Liver (tissue), 3 donors: ENCODE data around the gene DIRAS2.
A peak's percentile ranks its signal among the peaks of the same experiment; 100 is the strongest.

Experiments
- FOXA1 ChIP-seq: IDR thresholded peaks from 2 replicates; pipeline ENCODE4 v1.6.1; 2016; ENCODE audit warnings: antibody characterized with exemption
- RAD21 ChIP-seq, 2 donors: IDR thresholded peaks; 2 replicates each; pipeline ENCODE4 v1.6.1; 2016; ENCODE audit warnings: antibody characterized with exemption in 2 of 2, mild to moderate bottlenecking in 2 of 2
- SP1 ChIP-seq: IDR thresholded peaks from 2 replicates; pipeline ENCODE4 v1.6.1; 2018; ENCODE audit warnings: antibody characterized with exemption, mild to moderate bottlenecking
- TAF1 ChIP-seq: conservative IDR thresholded peaks from 2 replicates; pipeline ENCODE4 v1.6.1; 2016; ENCODE audit warnings: antibody characterized with exemption, mild to moderate bottlenecking
- YY1 ChIP-seq: IDR thresholded peaks from 2 replicates; pipeline ENCODE4 v1.6.1; 2016; ENCODE audit warnings: antibody characterized with exemption, mild to moderate bottlenecking
- TF ChIP-seq, protein P1 (sequence below): IDR thresholded peaks from 2 replicates; pipeline ENCODE4 v1.6.1; 2016; ENCODE audit warnings: antibody characterized with exemption
- TF ChIP-seq, protein P2 (sequence below): fragments of 150-350 bp; IDR thresholded peaks from 2 replicates; pipeline ENCODE4 v1.5.1; 2017; ENCODE audit warnings: improper control_type of control experiment, low read depth, low read length; ENCODE audit not compliant: missing input control
- donor health status: healthy.
- donor health status: healthy.

DNA sequence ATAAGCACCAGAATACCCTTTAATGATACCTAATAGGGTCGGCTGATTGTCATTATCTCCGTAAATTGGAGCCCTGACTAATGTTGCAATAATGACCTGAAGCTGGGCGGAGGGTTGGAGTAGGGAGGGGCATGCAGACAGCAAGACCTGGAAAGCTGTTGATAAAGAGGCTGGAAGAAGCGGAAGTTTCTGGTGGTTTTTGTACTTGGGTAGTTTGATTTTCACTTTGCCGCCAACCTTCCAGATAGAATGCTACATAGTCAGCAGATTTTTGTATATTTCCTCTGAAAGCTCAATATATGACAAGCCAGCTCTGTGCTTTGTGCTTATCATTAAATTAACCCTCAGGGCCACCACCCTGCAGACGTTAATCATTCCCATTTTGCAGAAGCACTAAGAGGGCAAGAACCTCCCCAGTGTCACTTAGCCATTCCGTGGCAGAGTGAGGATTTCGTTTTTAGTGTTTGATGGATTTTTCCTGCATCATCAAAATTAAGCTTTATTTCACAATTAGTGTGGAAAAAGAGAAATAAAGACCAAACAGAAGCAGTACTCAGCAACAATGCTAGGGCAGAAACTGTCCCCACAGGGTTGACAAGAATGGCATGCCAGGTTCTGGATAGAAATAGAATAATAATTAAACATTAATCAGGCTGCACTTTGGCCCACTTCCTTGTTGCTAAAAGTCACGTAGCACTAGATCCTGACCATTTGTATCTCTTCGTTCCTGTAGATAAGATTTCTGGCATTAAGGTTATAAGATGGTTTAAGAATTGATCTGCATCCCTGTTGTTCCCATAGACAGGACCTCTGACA, 34.7 kb downstream of the DIRAS2 start:
- no peak for TF ChIP-seq TAF1
- peak; percentile 49 for TF ChIP-seq YY1
- TF ChIP-seq RAD21 (IDR thresholded peaks at IDR 0.05) = peak in 1 of 2 donors; percentile 24
- TF ChIP-seq, protein P1, sequence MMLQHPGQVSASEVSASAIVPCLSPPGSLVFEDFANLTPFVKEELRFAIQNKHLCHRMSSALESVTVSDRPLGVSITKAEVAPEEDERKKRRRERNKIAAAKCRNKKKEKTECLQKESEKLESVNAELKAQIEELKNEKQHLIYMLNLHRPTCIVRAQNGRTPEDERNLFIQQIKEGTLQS = no peak
- TF ChIP-seq, protein P2, sequence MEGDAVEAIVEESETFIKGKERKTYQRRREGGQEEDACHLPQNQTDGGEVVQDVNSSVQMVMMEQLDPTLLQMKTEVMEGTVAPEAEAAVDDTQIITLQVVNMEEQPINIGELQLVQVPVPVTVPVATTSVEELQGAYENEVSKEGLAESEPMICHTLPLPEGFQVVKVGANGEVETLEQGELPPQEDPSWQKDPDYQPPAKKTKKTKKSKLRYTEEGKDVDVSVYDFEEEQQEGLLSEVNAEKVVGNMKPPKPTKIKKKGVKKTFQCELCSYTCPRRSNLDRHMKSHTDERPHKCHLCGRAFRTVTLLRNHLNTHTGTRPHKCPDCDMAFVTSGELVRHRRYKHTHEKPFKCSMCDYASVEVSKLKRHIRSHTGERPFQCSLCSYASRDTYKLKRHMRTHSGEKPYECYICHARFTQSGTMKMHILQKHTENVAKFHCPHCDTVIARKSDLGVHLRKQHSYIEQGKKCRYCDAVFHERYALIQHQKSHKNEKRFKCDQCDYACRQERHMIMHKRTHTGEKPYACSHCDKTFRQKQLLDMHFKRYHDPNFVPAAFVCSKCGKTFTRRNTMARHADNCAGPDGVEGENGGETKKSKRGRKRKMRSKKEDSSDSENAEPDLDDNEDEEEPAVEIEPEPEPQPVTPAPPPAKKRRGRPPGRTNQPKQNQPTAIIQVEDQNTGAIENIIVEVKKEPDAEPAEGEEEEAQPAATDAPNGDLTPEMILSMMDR = peak; percentile 16
- no peak for TF ChIP-seq FOXA1
- peak; percentile 95 for TF ChIP-seq SP1
